IPS DF 19.7 (cell line): ENCODE measurements around the gene RAB20.
"Not testable (repeated sequence)": the region's sequence is repeated elsewhere in the genome, so short reads cannot be mapped to it uniquely, and the experiment has no call there.

Experiments used
- DNase-seq: peaks from one replicate; pipeline ENCODE4 v3.0.0-alpha.2; 2013; ENCODE audit warnings: low read depth, low spot score

RAB20 gene, protein sequence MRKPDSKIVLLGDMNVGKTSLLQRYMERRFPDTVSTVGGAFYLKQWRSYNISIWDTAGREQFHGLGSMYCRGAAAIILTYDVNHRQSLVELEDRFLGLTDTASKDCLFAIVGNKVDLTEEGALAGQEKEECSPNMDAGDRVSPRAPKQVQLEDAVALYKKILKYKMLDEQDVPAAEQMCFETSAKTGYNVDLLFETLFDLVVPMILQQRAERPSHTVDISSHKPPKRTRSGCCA

DNA sequence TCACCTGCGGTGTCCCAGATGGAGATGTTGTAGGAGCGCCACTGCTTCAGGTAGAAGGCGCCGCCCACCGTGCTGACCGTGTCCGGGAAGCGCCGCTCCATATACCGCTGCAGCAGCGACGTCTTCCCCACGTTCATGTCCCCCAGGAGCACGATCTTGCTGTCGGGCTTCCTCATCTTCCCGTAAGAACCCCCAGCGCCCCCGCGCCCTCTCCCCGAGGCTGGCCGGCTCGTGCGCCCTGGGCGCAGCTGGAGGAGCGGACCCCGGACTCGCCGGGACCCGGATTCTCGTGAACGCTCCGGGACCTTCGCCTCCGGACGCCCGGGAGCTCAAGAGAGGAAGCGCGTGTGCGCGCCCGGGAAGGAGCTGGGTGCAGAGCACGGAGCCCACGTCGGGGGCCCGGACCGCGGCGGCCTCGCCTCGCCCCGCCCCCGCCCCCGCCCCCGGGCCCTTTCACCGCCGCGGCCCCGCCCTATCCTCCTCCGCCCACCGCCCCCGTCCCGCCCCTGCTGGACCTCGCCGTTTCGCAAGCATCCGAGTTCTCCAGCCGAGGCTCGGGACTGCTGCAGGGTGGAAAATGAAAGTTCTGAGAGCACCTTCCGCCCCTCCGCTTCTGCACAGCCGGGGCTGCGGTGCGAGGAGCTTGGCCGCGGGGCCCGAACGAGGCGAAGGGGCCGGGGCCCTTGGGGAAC lies at the start of gene RAB20:
TSS of gene RAB20 (minus strand) at position 379 of the 692 bp plus-strand sequence. CDS start at position 176, 203 bp downstream.
- DNase-seq = peak; percentile 25

DNA sequence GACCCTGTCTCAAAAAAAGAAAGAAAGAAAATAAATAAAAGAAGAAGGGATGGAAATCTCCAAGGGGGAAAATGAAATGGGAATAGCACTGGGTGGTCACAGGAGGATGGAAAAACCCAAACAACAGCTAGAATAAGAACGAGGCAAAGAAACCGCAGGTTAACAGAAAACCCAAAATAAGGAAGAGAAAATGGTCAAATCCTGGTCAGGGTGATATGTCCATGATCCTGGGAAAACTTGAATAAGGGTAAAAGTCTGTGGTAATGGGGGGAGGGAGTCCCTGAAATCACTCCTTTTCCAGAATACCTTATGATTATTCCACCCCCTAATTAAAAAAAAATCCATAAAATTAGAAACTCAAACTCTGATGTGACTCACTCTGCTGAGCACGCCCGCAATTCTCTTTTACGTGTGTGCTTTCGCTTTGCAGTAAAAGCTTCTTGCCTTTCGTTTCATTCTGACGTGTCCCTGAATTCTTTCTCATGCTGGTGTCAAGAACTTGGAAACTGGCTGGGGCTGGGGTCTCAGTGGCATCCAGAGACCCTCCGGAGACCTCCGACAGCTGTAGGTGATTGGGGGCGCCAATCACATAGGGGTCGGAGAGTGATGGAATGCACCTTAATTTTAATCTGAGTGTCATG lies 49.6 kb upstream of the RAB20 start:
- no peak for DNase-seq

DNA sequence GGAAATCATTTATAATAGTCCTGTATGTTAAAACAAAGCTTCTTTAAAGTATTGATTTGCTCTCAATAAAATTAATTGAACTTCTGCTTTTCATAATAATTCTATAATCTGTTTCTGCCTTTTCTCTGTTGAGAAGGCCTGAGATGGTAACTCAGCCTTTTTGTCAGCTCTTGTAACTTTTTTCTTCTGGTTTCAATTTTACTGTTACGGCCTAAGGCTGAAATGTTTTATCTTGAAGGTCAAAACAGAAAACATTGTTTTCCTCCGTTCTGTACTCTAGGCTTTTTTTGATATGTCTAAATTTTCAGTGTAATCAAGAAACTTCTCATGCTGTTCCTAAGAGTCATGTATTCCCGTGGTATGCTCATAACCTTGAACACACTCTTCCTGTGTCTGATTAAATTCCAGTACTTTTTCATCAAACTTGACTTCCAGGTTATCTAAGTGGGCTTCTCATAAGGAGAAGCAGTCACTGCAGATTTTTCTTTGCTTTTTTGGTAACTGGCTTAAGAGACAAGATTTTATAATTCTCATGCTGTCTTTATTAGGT lies 46.2 kb upstream of the RAB20 start:
- no peak for DNase-seq

DNA sequence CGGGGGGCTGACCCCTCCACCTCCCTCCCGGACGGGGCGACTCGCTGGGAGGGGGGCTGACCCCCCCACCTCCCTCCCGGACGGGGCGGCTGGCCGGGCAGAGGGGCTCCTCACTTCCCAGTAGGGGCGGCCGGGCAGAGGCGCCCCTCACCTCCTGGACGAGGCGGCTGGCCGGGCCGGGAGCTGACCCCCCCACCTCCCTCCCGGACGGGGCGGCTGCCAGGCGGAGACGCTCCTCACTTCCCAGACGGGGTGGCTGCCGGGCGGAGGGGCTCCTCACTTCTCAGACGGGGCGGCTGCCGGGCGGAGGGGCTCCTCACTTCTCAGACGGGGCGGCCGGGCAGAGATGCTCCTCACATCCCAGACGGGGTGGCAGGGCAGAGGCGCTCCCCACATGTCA lies 44.8 kb upstream of the RAB20 start:
- DNase-seq = not testable (repeated sequence)

DNA sequence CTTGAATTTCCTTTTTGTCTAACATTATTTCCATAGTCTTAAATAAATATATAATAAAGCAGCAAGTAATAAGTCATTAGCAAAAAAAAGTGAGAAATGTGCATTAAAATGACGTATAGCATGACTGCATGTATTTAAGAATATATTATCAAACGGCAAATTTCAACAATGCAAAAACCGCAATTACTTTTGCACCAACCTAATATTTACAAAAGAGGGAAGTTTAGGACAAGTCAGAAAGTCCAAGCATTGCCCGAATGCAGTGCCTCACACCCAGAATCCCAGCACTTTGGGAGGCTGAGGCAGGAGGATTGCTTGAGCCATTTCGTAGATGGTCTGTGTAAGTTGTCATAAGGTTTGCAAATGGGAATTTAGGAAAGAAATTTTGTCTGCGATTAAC lies 43.6 kb upstream of the RAB20 start:
- no peak for DNase-seq

DNA sequence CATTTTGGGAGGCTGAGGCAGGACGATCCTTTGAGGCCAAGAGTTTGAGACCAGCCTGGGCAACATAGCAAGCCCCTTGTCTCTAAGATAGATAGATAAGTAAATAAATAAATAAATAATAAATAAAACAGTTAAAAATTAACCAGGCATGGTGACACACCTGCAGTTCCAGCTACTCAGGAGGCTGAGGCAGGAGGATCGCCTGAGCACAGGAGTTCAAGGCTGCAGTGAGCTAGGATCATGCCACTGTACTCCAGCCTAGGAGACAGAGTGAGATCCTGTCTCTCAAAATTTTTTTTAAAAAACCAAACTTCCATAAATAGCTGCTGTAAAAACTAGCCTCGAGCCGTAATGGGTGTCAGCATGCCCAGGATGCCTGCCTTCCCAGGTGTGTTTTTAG lies 39.5 kb upstream of the RAB20 start:
- no peak for DNase-seq

DNA sequence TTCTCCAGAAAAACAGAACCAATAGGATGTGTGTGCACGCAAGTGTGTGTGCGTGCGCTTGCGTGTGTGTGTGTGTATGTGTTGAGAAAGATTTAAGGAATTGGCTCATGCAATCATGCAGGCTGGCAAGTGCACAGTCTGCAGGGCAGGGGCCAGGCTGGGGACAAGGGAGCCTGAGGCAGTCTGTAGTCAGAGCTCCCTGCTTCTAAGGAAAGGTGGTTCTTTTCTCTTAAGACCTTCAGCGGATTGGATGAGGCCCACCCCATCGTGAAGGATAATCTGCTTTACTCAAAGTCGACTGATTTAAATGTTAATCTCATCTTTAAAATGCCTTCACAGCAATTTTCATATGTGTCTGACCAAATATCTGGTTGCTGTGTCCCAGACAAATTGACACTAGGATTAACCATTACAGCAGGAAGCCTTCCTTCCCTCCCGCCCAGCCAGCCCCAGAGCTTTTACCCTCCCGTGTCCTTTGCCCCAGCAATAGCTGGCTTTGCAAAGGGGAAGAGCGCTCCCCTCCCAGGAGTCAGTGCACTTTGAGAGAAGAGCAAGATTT lies 38.8 kb upstream of the RAB20 start:
- no peak for DNase-seq

DNA sequence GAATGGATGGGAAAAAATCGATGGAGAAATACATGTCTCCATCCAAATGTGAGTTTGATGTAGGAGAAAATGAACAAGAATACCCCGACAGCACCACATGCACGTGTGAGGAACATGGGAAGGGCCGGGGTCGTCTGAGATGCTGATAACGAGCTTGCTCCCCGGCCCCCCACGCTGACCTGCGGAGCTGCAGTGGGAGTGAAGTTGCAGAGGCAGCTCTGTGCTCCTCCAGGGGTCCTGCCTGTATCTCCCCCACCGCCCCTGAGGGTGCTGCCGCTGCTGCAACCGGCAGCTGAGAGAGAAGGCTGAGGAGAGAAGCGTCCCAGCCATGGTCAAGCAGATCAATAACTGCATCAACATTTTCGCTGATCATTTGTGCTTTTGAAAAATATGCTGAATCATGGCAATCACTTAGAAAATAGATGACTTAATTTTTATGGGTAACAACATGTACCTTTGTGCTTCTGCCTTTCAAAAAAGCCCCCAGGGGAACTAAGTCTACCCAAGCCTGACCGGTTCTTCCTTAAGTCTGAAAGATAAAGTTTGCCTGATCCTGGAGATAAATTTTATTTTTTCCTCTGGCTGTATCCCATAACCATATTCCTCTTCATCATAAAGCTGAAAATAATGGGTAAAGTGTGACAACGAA lies 35.6 kb upstream of the RAB20 start:
- no peak for DNase-seq

DNA sequence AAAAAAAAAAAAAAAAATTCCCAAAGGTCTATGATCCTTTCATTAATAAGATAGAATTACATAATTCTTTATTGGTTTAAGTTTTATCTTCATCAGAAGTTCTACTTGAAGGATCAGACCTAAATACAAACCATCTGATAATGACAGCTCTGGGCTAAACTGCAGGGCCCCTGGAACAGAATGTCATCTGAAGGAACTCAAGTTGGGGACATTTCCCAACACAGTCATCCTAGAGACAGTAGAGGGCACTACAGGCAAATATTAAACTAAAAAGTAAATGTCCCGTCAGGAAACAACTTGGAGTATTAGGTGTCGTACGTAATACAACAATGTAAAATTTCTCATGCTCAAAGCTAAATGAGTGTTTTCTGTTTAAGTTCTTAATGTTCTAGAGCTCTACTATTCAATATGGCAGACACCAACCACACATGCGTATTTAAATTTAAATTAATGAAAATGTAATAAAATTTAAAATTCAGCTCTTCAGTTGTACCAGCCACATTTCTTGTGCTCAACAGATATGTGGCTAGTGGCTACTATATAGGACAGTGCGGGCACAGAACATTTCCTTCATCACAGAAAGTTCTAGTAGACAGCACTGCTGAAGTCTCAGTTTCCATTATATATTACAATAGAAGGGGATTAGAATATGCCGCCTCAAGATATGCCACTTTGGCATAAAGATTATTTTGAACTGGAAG lies 32.1 kb upstream of the RAB20 start:
- no peak for DNase-seq

DNA sequence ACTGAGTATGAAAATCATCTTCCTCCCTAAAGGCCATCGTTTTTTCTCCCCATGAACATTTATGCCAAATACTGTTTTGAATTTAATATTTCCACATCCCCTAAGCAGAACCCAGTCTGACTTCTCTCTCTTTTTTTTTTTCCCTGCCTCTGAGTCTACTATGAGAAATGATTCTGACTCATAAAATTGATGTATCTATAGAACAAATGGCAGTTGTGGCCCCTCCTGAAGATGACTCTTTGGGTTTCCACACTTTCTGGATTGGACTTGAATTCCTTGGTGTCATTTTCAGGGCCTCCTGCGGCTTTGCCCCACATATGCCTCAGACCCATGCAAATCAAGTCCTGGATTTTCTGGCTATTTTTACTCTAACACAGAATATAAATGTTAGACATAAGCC lies 31.1 kb upstream of the RAB20 start:
- DNase-seq = no peak

DNA sequence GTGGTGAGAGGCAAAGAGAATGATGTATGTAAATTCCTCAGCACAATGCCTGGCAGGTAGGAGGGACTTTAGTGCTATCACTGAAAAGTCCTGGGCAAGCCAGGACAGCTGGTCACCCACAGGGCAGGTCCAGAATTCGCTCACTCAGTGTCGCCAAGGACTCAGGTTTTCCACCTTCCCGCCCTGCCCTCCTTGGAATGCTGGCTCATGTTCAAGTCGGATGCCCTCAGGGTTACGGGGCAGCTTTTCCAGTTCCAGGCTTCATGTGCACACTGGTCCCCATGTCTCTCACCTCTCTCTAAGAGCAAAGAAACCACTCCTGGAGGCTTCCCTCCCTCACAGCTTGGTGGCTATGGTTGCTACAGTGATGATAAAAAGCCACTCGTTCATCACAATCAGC lies 29.1 kb upstream of the RAB20 start:
- DNase-seq = no peak

DNA sequence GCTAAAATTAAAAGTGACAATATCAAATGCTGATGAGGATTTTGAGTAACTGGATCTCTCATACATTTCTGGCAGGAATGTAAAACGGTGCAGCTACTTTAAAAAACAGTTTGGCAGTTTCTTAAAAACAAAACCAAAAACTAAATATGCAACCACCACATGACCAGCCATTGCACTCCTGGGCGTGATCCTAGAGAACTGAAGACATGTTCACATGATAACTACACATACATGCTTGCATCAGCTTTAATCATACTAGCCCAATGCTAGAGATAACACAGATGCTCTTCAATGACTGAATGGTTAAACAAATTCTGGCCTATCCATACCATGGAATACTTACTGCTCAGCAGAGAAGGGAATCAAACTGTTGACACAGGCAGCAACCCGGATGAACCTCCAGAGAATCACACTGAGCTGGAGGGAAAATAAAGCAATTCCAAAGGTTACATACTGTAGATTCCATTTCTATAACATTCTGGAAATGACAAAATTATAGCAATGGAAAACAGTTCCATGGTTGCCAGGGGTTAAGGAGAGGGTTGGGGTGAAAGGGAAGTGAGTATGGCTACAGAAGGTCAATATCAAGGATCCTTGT lies 28.4 kb upstream of the RAB20 start:
- no peak for DNase-seq

DNA sequence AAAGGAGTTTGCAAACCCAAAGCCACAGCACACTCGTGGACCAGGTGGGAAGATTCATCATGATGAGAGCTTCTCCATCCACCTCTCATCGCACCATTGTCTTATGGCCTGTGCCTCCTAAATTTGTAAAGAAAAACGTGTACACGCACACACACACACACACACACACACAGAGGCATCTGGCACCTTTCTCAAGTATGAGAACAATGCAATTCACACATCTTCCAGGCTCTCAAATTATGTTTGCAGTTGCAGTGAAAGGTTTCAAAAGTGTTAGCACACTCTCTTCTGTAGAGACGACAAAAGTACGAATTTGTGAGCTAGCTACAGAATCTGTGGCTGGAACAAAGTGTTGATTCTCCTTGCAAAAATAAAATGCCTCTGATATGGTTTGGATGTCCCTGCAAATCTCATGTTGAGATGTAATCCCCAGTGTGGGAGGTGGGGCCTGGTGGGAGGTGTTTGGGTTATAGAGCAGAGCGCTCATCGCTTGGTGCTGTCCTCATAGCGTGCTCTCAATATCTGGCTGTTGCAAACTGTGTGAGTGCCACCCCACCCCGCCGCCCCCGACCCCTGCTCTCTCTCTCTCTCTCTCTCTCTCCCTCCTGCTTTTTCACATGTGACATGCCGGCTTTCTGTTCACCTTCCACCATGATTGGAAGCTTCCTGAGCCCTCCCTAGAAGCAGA lies 21.8 kb upstream of the RAB20 start:
- DNase-seq = no peak

DNA sequence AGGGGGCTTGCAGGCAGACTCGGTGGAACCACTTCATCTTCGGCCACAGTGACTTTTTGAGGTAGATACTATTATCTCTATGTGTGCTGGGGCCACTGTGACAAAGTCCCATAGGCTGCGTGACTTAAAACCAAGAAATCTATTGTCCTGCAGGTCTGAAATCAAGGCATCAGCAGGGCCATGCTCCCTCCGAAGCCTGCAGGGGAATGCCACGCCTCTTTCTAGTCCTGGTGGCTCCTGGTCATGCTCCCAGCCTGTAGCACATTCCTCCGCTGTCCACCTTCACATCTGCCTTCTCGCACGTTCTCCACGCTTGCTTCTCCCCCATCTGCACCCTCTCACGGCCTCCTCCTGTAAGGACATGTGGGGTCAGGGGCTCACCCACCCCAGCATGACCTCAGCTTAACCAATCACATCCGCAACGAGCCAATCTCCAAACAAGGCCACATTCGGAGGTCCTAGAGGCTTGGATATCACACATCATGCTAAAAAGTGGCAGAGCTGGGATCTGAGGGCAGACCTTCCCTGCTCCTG lies 21.0 kb upstream of the RAB20 start:
- DNase-seq = no peak

DNA sequence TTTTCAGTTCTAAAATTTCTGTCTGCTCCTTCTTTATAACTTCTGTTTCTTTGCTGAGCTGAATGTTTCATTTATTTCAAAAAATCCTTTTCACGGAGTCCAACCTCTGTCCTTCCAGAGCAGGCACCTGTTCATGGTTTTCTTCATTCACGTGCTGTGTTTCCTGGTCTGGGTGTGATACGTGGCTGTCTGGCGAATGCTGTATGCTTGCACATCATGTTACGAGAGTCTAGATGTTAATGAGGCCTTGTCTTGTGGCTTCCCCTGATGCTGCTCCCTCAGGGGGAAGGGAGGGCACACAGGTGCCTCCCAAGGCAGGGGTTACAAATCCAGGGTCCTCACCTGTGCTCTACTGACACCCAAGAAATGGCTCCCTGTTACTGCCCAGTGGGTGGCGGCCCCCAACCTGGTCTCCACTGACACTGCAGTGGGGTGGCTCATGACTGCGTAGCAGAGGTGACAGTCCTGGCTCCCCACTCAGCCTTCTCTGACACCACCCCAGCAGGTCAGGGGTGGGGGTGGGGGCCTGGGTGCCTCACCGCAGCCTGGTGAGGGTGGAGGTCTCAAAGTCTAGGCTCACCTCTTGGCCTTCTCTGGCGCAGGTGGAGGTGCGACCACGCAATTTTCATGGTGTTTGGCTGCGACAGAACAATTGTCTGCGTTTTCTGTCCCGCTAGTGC lies 20.1 kb upstream of the RAB20 start:
- DNase-seq = no peak

DNA sequence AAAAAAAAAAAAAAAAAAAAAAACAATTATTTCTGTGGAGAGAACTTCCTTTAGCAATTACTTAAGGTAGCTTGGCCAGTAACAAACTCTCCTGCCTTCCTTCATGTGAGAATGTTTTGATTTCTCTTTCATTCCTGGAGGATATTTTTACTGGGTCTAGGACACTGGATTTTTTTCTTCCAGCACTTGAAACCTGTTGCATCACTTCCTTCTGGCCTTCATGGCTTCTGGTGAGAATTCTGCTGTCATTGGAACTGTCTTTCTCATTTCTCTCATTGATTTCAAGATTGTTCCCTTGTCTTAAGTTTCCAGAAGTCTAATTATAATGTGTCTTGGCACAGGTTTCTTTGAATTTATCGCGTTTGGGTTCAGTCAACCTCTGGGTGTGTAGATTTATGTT lies 19.3 kb upstream of the RAB20 start:
- no peak for DNase-seq

DNA sequence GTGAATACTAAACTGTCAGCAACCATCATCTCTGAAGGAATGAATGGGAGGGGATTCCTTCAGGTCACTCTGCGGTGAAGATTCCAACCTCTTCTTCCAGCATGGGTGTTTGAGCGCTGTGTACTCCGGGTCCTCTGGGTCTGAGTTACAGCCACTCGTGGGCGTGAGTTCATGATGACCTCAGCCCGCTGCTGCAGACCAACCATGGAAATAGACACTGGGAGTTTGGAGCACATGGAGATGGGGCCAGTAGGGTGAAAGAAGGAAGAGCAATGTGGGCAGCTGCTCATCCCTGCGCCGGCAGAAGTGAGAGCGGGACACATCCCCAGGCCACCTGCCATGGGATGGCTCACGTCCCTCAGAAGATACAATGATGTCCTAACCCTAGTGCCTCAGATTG lies 16.8 kb upstream of the RAB20 start:
- no peak for DNase-seq

DNA sequence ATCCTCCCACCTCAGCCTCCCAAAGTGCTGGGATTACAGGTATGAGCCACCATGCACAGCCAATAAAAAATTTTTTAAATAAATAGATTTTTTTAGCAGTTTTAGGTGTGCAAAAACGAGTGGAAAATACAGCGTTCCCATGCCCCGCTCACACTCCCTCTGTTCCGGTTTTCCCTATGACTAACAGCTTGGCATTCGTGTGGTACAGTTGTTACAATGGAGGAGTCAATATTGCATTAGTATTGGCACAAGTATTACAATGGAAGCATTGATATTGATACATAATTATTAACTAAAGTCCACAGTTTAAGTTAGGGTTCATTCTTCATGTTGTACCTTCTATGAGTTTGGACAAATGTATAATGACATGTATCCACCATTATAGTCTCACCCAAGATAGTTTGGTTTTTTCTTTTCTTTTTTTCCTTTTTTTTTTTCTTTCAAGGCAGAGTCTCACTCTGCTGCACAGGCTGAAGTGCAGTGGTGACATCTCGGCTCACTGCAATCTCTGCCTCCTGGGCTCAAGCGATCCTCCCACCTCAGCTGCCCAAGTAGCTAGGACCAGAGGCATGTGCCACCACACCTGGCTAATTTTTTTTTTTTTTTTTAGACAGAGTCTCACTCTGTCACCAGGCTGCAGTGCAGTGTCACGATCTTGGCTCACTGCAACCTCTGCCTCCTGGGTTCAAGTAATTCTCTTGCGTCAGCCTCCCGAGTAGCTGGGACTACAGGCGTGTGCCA lies 15.4 kb upstream of the RAB20 start:
- no peak for DNase-seq

DNA sequence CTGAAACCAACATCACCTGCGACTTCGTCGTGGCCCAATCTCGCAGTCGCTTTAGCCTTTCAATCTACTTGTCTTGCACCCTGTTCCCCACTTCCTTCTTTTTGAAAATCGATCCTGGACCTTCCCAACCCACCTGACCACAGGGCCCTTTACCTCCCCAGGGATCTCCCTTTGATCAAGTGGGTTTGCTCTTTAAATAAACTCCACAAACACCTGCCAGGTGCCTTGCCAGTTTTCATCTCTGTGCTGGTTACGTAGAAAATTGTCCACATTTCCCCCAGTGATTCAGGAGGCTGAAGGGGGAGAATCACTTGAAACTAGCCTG lies 14.5 kb upstream of the RAB20 start:
- DNase-seq = no peak
